IMR-90 (cell line): ENCODE measurements around the gene SLC22A15. TPM values are rescaled to one million over a fixed set of nuclear protein-coding genes. Genes with fewer than 3 reads are reported as not detected.

ENCODE experiments used
- ATAC-seq: fragments of 200-7000 bp; cut with Tn5 transposase; 2 replicates; pipeline ENCODE4 v1.9.1; 2020; ENCODE audit warnings: low read depth, mild to moderate bottlenecking, moderate library complexity
- BruUV-seq: library from RNA; stranded (reverse); fragments of 400-500 nt; replicated peaks from 2 replicates; lab custom pipeline; 2021; lab: Mats Ljungman, UMichigan
- CTCF ChIA-PET: fragments of 300-600 bp; formaldehyde crosslinking; extraction: SDS; loops from one replicate; lab custom pipeline; 2021; ENCODE audit warnings: antibody characterized with exemption; lab: Yijun Ruan, JAX
- POLR2A ChIA-PET: fragments of 300-600 bp; sonication (Branson Sonifier 250); formaldehyde crosslinking; loops from one replicate; lab custom pipeline; 2022; ENCODE audit warnings: antibody characterized with exemption; ENCODE audit not compliant: unreplicated experiment; lab: Charles Lee
- DNase-seq: peaks from one replicate; pipeline ENCODE4 v3.0.0; 2013
- H2AFZ ChIP-seq: replicated peaks from 2 replicates; pipeline ENCODE3; 2013; ENCODE audit warnings: low read length, mild to moderate bottlenecking; ENCODE audit not compliant: poor library complexity
- H2AK5ac ChIP-seq: 2 replicates; pipeline ENCODE4 v1.6.1; 2013; ENCODE audit warnings: low read depth, low read length, inconsistent platforms
- H2AK9ac ChIP-seq: replicated peaks from 2 replicates; pipeline ENCODE3; 2013; ENCODE audit warnings: mild to moderate bottlenecking, low read depth, low read length, moderate library complexity; ENCODE audit not compliant: poor library complexity
- H2BK120ac ChIP-seq: 2 replicates; pipeline ENCODE4 v1.6.1; 2013; ENCODE audit warnings: low read depth, low read length, inconsistent platforms
- H2BK15ac ChIP-seq: 3 replicates; pipeline ENCODE4 v1.6.1; 2013; ENCODE audit warnings: low read depth, low read length, inconsistent platforms
- H2BK20ac ChIP-seq: 2 replicates; pipeline ENCODE4 v1.6.1; 2013; ENCODE audit warnings: low read depth, mild to moderate bottlenecking, inconsistent platforms, low read length, moderate library complexity
- H2BK5ac ChIP-seq: 2 replicates; pipeline ENCODE4 v1.6.1; 2013; ENCODE audit warnings: mild to moderate bottlenecking, low read depth, low read length, inconsistent platforms; ENCODE audit not compliant: poor library complexity, severe bottlenecking
- H3K14ac ChIP-seq: replicated peaks from 2 replicates; pipeline ENCODE4 v1.6.1; 2013; ENCODE audit warnings: low read depth, low read length, inconsistent platforms
- H3K18ac ChIP-seq: 2 replicates; pipeline ENCODE4 v1.6.1; 2013; ENCODE audit warnings: low read depth, low read length, control low read depth
- H3K23ac ChIP-seq: 2 replicates; pipeline ENCODE4 v1.6.1; 2013; ENCODE audit warnings: low read depth, low read length, inconsistent platforms
- H3K27ac ChIP-seq: 2 replicates; pipeline ENCODE4 v1.5.1; 2013; ENCODE audit warnings: mild to moderate bottlenecking, control low read depth, low read length; ENCODE audit not compliant: insufficient read depth
- H3K27me3 ChIP-seq: 2 replicates; pipeline ENCODE4 v1.6.1; 2013; ENCODE audit warnings: low read length; ENCODE audit not compliant: control insufficient read depth, insufficient read depth
- H3K36me3 ChIP-seq: 2 replicates; pipeline ENCODE4 v1.6.1; 2013; ENCODE audit warnings: low read length, mixed read lengths; ENCODE audit not compliant: control insufficient read depth, insufficient read depth
- H3K4ac ChIP-seq: 2 replicates; pipeline ENCODE4 v1.6.1; 2013; ENCODE audit warnings: low read depth, low read length, inconsistent platforms
- H3K4me1 ChIP-seq: 2 replicates; pipeline ENCODE4 v1.6.1; 2013; ENCODE audit warnings: low read length, mixed read lengths; ENCODE audit not compliant: control insufficient read depth, insufficient read depth
- H3K4me2 ChIP-seq: 2 replicates; pipeline ENCODE4 v1.6.1; 2013; ENCODE audit warnings: low read depth, mild to moderate bottlenecking, control low read depth, low read length, moderate library complexity
- H3K4me3 ChIP-seq: 2 replicates; pipeline ENCODE4 v1.5.1; 2013; ENCODE audit warnings: low read depth, mild to moderate bottlenecking, control low read depth, low read length, moderate library complexity; ENCODE audit not compliant: insufficient read depth
- H3K56ac ChIP-seq: 2 replicates; pipeline ENCODE4 v1.6.1; 2013; ENCODE audit warnings: low read length, inconsistent platforms; ENCODE audit not compliant: insufficient read depth; ENCODE audit errors: extremely low read depth
- H3K79me1 ChIP-seq, 2 experiments: 2 replicates each; pipeline ENCODE4 v1.6.1; 2013; ENCODE audit warnings: low read length in 2 of 2, inconsistent platforms in 1 of 2, low read depth in 1 of 2
- H3K9ac ChIP-seq: 2 replicates; pipeline ENCODE4 v1.6.1; 2013; ENCODE audit warnings: low read depth, low read length, control low read depth
- H3K9me1 ChIP-seq: 2 replicates; pipeline ENCODE4 v1.6.1; 2013; ENCODE audit warnings: low read length, inconsistent platforms; ENCODE audit not compliant: insufficient read depth
- H3K9me3 ChIP-seq: 2 replicates; pipeline ENCODE4 v1.6.1; 2013; ENCODE audit warnings: low read length; ENCODE audit not compliant: control insufficient read depth, insufficient read depth
- H4K20me1 ChIP-seq: 2 replicates; pipeline ENCODE4 v1.6.1; 2013; ENCODE audit warnings: low read length, inconsistent platforms; ENCODE audit not compliant: insufficient read depth
- H4K5ac ChIP-seq: 2 replicates; pipeline ENCODE4 v1.6.1; 2013; ENCODE audit warnings: mild to moderate bottlenecking, low read depth, low read length, control low read depth
- H4K8ac ChIP-seq, 2 experiments: 2 replicates each; pipeline ENCODE4 v1.6.1; 2013; ENCODE audit warnings: low read depth in 2 of 2, low read length in 2 of 2, control low read depth in 1 of 2, inconsistent platforms in 1 of 2
- H4K91ac ChIP-seq: 2 replicates; pipeline ENCODE4 v1.6.1; 2013; ENCODE audit warnings: low read depth, low read length, inconsistent platforms; ENCODE audit not compliant: insufficient read depth
- BHLHE40 ChIP-seq: fragments of 150-350 bp; IDR thresholded peaks from 2 replicates; pipeline ENCODE4 v1.6.1; 2016; ENCODE audit warnings: mild to moderate bottlenecking, low read depth, low read length
- CEBPB ChIP-seq: IDR thresholded peaks from 2 replicates; pipeline ENCODE4 v1.6.1; 2012; ENCODE audit warnings: low read depth, low read length, improper control_type of control experiment
- CHD1 ChIP-seq: IDR thresholded peaks from 2 replicates; pipeline ENCODE4 v1.6.1; 2012; ENCODE audit warnings: low read depth, low read length, improper control_type of control experiment
- FOS ChIP-seq: fragments of 150-350 bp; IDR thresholded peaks from 2 replicates; pipeline ENCODE4 v1.6.1; 2016; ENCODE audit warnings: low read depth, low read length
- MAFK ChIP-seq: IDR thresholded peaks from 2 replicates; pipeline ENCODE4 v1.6.1; 2012; ENCODE audit warnings: low read depth, low read length, improper control_type of control experiment
- MAZ ChIP-seq: IDR thresholded peaks from 2 replicates; pipeline ENCODE4 v1.6.1; 2012; ENCODE audit warnings: low read depth, mild to moderate bottlenecking, low read length, improper control_type of control experiment, moderate library complexity, borderline replicate concordance
- MXI1 ChIP-seq: IDR thresholded peaks from 2 replicates; pipeline ENCODE4 v1.6.1; 2012; ENCODE audit warnings: low read depth, mild to moderate bottlenecking, low read length, moderate library complexity, borderline replicate concordance
- NFE2L2 ChIP-seq: fragments of 150-350 bp; IDR thresholded peaks from 2 replicates; pipeline ENCODE4 v1.6.1; 2016; ENCODE audit warnings: low read depth, mild to moderate bottlenecking, low read length
- POLR2A ChIP-seq: IDR thresholded peaks from 2 replicates; pipeline ENCODE4 v1.6.1; 2012; ENCODE audit warnings: mild to moderate bottlenecking, low read depth, low read length
- RAD21 ChIP-seq: IDR thresholded peaks from 2 replicates; pipeline ENCODE4 v1.6.1; 2012; ENCODE audit warnings: low read length, improper control_type of control experiment
- RCOR1 ChIP-seq: IDR thresholded peaks from 2 replicates; pipeline ENCODE4 v1.6.1; 2012; ENCODE audit warnings: mild to moderate bottlenecking, low read length, improper control_type of control experiment; ENCODE audit not compliant: insufficient replicate concordance
- RFX5 ChIP-seq: IDR thresholded peaks from 2 replicates; pipeline ENCODE4 v1.8.0; 2012; ENCODE audit warnings: low read depth, mild to moderate bottlenecking, low read length, moderate library complexity
- SMC3 ChIP-seq: fragments of 150-350 bp; IDR thresholded peaks from 2 replicates; pipeline ENCODE4 v1.6.1; 2016; ENCODE audit warnings: low read depth, mild to moderate bottlenecking, antibody characterized with exemption, low read length, moderate library complexity
- WGBS, 2 experiments: methylation state at CpG; one replicate each; pipeline versions ENCODE4 v1.1.5 to v1.1.7; 2013; ENCODE audit warnings: missing lambda C conversion rate in 2 of 2; ENCODE audit not compliant: insufficient read length in 1 of 2; ENCODE audit errors: extremely low coverage in 2 of 2; 5-methylcytosine and 5-hydroxymethylcytosine counted together
- dilution Hi-C: fragments of 300-500 bp; cut with HindIII; formaldehyde crosslinking; loops from one replicate; pipeline ENCODE4 v1.14.3; 2018; ENCODE audit warnings: low sequenced_read_pairs; ENCODE audit not compliant: unreplicated experiment
- in situ Hi-C: fragments of 300-500 bp; cut with MboI; formaldehyde crosslinking; loops from 3 replicates; pipeline ENCODE4 v1.14.3; 2019; ENCODE audit warnings: low sequenced_read_pairs, inconsistent platforms, mixed read lengths
- intact Hi-C: fragments of 100-400 bp; cut with micrococcal nuclease; formaldehyde crosslinking; loops from 2 replicates; pipeline ENCODE4 v1.10.0; 2022
- polyA plus RNA-seq, 3 experiments: library from polyadenylated mRNA; depleted of rRNA; stranded (reverse); fragments of >200 nt; gene quantifications; 2 replicates each; pipeline ENCODE4 v1.2.3, GENCODE V29; 2012; ENCODE audit warnings: low replicate concordance in 1 of 3
- total RNA-seq: library from RNA; depleted of rRNA; stranded (reverse); fragments of >200 nt; gene quantifications from 2 replicates; pipeline ENCODE4 v1.2.3, GENCODE V29; 2012
- TF ChIP-seq, protein P1 (sequence below): fragments of 150-350 bp; IDR thresholded peaks from 2 replicates; pipeline ENCODE4 v1.6.1; 2017; ENCODE audit warnings: mild to moderate bottlenecking, antibody characterized with exemption, low read length, low read depth
- TF ChIP-seq, protein P2 (sequence below): fragments of 150-350 bp; IDR thresholded peaks from 2 replicates; pipeline ENCODE4 v1.6.1; 2016; ENCODE audit warnings: low read depth, mild to moderate bottlenecking, low read length, moderate library complexity, borderline replicate concordance
- TF ChIP-seq, protein P3 (sequence below): conservative IDR thresholded peaks from 2 replicates; pipeline ENCODE4 v1.5.1; 2012; ENCODE audit warnings: mild to moderate bottlenecking, low read depth, low read length, improper control_type of control experiment

SLC22A15 gene
- total and polyA plus RNA-seq, 2 of the 4 experiments (the other 2 are of a cell fraction), result under 0.01 to 0.02 TPM

DNA sequence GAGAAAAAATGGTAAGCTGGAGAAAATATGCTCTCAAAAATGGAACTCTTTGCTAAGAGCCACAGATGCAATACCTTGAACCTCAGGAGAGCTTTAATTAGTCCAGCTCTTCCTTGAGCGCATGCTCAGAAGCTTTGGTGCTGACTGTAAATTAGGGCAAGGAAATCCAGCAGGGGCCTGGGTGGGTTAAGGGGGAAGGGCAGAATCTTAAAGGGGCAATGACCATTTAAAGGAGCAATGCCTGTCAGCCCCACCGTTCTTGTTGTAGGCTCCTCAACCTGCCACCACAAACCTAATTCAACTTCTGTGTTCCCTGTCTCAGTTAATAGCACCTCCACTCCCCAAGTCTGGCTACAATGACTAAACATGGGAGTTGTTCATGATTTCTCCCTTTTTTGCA is 6.8 kb upstream of the SLC22A15 start:
- BruUV-seq, result no TSS peak
- no peak overlapping the region for H3K9ac ChIP-seq
- H4K91ac ChIP-seq, result no peak overlapping the region
- no peaks in the 10 kb centered on the region for H3K79me1 ChIP-seq
- no peak overlapping the region for H3K56ac ChIP-seq
- no CpG with 5 or more reads among the region's 2 CpGs for WGBS, 2 experiments
- H2BK15ac ChIP-seq, result no peak overlapping the region
- TF ChIP-seq NFE2L2 (no peak), RFX5 (no peak), MAZ (no peak), RCOR1 (no peak), MXI1 (no peak), RAD21 (no peak), BHLHE40 (no peak), FOS (no peak), MAFK (no peak), CHD1 (no peak), CEBPB (no peak), SMC3 (no peak), POLR2A (no peak)
- TF ChIP-seq, protein P1, sequence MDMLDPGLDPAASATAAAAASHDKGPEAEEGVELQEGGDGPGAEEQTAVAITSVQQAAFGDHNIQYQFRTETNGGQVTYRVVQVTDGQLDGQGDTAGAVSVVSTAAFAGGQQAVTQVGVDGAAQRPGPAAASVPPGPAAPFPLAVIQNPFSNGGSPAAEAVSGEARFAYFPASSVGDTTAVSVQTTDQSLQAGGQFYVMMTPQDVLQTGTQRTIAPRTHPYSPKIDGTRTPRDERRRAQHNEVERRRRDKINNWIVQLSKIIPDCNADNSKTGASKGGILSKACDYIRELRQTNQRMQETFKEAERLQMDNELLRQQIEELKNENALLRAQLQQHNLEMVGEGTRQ, result no peak
- TF ChIP-seq, protein P2, sequence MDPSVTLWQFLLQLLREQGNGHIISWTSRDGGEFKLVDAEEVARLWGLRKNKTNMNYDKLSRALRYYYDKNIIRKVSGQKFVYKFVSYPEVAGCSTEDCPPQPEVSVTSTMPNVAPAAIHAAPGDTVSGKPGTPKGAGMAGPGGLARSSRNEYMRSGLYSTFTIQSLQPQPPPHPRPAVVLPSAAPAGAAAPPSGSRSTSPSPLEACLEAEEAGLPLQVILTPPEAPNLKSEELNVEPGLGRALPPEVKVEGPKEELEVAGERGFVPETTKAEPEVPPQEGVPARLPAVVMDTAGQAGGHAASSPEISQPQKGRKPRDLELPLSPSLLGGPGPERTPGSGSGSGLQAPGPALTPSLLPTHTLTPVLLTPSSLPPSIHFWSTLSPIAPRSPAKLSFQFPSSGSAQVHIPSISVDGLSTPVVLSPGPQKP, result no peak
- TF ChIP-seq, protein P3, sequence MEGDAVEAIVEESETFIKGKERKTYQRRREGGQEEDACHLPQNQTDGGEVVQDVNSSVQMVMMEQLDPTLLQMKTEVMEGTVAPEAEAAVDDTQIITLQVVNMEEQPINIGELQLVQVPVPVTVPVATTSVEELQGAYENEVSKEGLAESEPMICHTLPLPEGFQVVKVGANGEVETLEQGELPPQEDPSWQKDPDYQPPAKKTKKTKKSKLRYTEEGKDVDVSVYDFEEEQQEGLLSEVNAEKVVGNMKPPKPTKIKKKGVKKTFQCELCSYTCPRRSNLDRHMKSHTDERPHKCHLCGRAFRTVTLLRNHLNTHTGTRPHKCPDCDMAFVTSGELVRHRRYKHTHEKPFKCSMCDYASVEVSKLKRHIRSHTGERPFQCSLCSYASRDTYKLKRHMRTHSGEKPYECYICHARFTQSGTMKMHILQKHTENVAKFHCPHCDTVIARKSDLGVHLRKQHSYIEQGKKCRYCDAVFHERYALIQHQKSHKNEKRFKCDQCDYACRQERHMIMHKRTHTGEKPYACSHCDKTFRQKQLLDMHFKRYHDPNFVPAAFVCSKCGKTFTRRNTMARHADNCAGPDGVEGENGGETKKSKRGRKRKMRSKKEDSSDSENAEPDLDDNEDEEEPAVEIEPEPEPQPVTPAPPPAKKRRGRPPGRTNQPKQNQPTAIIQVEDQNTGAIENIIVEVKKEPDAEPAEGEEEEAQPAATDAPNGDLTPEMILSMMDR, result no peak
- H3K9me1 ChIP-seq, result no peaks in the 10 kb centered on the region
- no peaks in the 10 kb centered on the region for H3K4me1 ChIP-seq
- no peak overlapping the region for H3K18ac ChIP-seq
- H3K4ac ChIP-seq, result no peak overlapping the region
- ChIA-PET POLR2A (no interaction called here), CTCF (no interaction called here)
- no peak overlapping the region for H3K4me3 ChIP-seq
- ATAC-seq, result no peak
- no peak overlapping the region for H2AK9ac ChIP-seq
- H3K23ac ChIP-seq, result no peak overlapping the region
- no peak overlapping the region for H3K4me2 ChIP-seq
- intact Hi-C loops, result no loop called here
- H2AK5ac ChIP-seq, result no peak overlapping the region
- H4K5ac ChIP-seq, result no peak overlapping the region
- H2BK5ac ChIP-seq, result no peak overlapping the region
- H4K8ac ChIP-seq, result no peak overlapping the region
- H2BK20ac ChIP-seq, result no peak overlapping the region
- no peaks in the 10 kb centered on the region for H3K36me3 ChIP-seq
- H3K14ac ChIP-seq, result no peak overlapping the region
- no peak overlapping the region for H2BK120ac ChIP-seq
- no peaks in the 10 kb centered on the region for H4K20me1 ChIP-seq
- no peak for DNase-seq
- H3K27ac ChIP-seq, result no peak overlapping the region
- dilution Hi-C loops, result no loop called here
- no peaks in the 10 kb centered on the region for H3K9me3 ChIP-seq
- no peaks in the 10 kb centered on the region; the same call in 1 of the 2 replicates for H3K27me3 ChIP-seq
- in situ Hi-C loops, result no loop called here
- no peak overlapping the region for H2AFZ ChIP-seq
